ENCODE data around the gene PLEKHA1.

PLEKHA1 gene

GRCh38 chr10:122480146-122480833 is 105.8 kb downstream of the PLEKHA1 start:
- DNase-seq (ENCODE audit: low read depth): no peak

GRCh38 chr10:122481296-122482056 is 107.0 kb downstream of the PLEKHA1 start:
- DNase-seq (ENCODE audit: low read depth): no peak
